ENCODE results near the gene IQGAP1. TPM values are rescaled to one million over a fixed set of nuclear protein-coding genes. Genes with fewer than 3 reads are reported as not detected.
A peak's percentile ranks its signal among the peaks of the same experiment; 100 is the strongest.

The IQGAP1 gene
- total and polyA plus RNA-seq, 4 donors: 9.2 to 50.1 (median 24.5) TPM

DNA sequence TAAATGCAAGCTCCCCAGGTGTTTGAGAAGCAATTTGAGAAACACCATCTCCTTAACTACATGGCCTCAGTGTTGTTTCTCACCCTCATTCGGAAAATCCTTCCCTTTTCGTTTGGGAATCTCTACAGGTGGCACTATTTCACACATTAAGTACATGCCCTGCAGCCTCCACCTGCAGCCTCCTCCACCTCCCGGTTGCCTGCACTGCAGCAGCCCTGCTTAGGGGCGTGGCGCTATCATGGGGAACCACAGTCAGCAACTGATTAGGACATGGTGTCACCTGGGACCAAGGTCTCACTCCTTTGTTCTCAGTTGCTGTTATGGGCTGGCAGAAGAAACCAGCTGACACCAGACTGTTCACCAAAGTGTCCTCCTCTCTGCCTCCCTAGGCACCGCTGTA lies 47.7 kb upstream of the IQGAP1 start:
- no peak for DNase-seq (ENCODE audit: low spot score)
- WGBS: 77% methylated on average over 6 of the region's 6 CpGs
- TF ChIP-seq FOXA2 (IDR thresholded peaks at IDR 0.05) (no peak), SP1 (IDR thresholded peaks at IDR 0.05) (no peak), FOXA1 (IDR thresholded peaks at IDR 0.05) (no peak), HNF4G (IDR thresholded peaks at IDR 0.05) (no peak)
- TF ChIP-seq, protein P1, sequence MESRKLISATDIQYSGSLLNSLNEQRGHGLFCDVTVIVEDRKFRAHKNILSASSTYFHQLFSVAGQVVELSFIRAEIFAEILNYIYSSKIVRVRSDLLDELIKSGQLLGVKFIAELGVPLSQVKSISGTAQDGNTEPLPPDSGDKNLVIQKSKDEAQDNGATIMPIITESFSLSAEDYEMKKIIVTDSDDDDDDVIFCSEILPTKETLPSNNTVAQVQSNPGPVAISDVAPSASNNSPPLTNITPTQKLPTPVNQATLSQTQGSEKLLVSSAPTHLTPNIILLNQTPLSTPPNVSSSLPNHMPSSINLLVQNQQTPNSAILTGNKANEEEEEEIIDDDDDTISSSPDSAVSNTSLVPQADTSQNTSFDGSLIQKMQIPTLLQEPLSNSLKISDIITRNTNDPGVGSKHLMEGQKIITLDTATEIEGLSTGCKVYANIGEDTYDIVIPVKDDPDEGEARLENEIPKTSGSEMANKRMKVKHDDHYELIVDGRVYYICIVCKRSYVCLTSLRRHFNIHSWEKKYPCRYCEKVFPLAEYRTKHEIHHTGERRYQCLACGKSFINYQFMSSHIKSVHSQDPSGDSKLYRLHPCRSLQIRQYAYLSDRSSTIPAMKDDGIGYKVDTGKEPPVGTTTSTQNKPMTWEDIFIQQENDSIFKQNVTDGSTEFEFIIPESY (IDR thresholded peaks at IDR 0.05): no peak
- TF ChIP-seq, protein P2, sequence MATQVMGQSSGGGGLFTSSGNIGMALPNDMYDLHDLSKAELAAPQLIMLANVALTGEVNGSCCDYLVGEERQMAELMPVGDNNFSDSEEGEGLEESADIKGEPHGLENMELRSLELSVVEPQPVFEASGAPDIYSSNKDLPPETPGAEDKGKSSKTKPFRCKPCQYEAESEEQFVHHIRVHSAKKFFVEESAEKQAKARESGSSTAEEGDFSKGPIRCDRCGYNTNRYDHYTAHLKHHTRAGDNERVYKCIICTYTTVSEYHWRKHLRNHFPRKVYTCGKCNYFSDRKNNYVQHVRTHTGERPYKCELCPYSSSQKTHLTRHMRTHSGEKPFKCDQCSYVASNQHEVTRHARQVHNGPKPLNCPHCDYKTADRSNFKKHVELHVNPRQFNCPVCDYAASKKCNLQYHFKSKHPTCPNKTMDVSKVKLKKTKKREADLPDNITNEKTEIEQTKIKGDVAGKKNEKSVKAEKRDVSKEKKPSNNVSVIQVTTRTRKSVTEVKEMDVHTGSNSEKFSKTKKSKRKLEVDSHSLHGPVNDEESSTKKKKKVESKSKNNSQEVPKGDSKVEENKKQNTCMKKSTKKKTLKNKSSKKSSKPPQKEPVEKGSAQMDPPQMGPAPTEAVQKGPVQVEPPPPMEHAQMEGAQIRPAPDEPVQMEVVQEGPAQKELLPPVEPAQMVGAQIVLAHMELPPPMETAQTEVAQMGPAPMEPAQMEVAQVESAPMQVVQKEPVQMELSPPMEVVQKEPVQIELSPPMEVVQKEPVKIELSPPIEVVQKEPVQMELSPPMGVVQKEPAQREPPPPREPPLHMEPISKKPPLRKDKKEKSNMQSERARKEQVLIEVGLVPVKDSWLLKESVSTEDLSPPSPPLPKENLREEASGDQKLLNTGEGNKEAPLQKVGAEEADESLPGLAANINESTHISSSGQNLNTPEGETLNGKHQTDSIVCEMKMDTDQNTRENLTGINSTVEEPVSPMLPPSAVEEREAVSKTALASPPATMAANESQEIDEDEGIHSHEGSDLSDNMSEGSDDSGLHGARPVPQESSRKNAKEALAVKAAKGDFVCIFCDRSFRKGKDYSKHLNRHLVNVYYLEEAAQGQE (IDR thresholded peaks at IDR 0.05): no peak
- Histone ChIP-seq H3K9me3 (ENCODE audit: control insufficient read depth in 4 of 4, low read length in 3 of 4) (no peaks in the 10 kb centered on the region), H3K27ac (ENCODE audit: low read depth in 1 of 2, low read length in 2 of 2) (no peak overlapping the region), H3K27me3 (ENCODE audit: control insufficient read depth in 4 of 4, insufficient read depth in 4 of 4, low read length in 3 of 4) (no peaks in the 10 kb centered on the region), H3K36me3 (ENCODE audit: control insufficient read depth in 4 of 4, insufficient read depth in 3 of 4, low read depth in 1 of 4, low read length in 3 of 4) (no peaks in the 10 kb centered on the region), H3K4me1 (ENCODE audit: control insufficient read depth in 4 of 4, insufficient read depth in 4 of 4, low read length in 3 of 4) (no peaks in the 10 kb centered on the region), H3K9ac (ENCODE audit: low read depth in 1 of 2, low read length in 2 of 2) (no peak overlapping the region), H3K4me3 (ENCODE audit: low read depth in 1 of 3, low read length in 3 of 3) (no peak overlapping the region)

DNA sequence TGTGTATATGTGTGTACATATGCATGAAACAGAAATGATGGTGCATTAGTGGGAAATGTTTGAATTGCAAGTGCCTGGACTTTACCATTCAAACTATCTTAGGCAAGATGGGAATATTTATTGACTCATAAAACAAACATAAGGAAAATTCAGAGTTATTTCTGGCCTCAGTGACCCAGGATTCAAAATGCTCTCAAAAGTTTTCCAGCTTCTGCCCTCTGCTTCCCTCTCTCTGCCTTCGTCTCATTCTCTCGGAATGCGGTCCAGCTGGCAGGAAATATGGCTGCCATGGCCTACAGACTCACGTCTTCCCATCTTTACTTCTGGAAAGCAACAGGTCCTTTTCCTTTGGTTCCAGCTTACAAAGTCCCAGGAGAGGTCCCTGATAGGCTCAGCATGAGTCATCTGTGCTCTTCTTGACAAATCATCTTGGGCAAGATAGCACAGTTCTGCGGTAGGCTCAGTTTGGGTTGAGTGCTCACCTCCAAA lies 44.7 kb upstream of the IQGAP1 start:
- H3K4me1 ChIP-seq (ENCODE audit: control insufficient read depth in 4 of 4, insufficient read depth in 4 of 4, low read length in 3 of 4): no peaks in the 10 kb centered on the region
- no peak overlapping the region for H3K4me3 ChIP-seq (ENCODE audit: low read depth in 1 of 3, low read length in 3 of 3)
- H3K9ac ChIP-seq (ENCODE audit: low read depth in 1 of 2, low read length in 2 of 2): no peak overlapping the region
- H3K36me3 ChIP-seq (ENCODE audit: control insufficient read depth in 4 of 4, insufficient read depth in 3 of 4, low read depth in 1 of 4, low read length in 3 of 4): no peaks in the 10 kb centered on the region
- WGBS: 84% methylated on average over 5 of the region's 5 CpGs
- H3K27me3 ChIP-seq (ENCODE audit: control insufficient read depth in 4 of 4, insufficient read depth in 4 of 4, low read length in 3 of 4): no peaks in the 10 kb centered on the region
- H3K9me3 ChIP-seq (ENCODE audit: control insufficient read depth in 4 of 4, low read length in 3 of 4): no peaks in the 10 kb centered on the region
- no peak for DNase-seq (ENCODE audit: low spot score)
- peak overlapping the region; percentile 1 to 43 for H3K27ac ChIP-seq (ENCODE audit: low read depth in 1 of 2, low read length in 2 of 2)
- TF ChIP-seq, protein P3, sequence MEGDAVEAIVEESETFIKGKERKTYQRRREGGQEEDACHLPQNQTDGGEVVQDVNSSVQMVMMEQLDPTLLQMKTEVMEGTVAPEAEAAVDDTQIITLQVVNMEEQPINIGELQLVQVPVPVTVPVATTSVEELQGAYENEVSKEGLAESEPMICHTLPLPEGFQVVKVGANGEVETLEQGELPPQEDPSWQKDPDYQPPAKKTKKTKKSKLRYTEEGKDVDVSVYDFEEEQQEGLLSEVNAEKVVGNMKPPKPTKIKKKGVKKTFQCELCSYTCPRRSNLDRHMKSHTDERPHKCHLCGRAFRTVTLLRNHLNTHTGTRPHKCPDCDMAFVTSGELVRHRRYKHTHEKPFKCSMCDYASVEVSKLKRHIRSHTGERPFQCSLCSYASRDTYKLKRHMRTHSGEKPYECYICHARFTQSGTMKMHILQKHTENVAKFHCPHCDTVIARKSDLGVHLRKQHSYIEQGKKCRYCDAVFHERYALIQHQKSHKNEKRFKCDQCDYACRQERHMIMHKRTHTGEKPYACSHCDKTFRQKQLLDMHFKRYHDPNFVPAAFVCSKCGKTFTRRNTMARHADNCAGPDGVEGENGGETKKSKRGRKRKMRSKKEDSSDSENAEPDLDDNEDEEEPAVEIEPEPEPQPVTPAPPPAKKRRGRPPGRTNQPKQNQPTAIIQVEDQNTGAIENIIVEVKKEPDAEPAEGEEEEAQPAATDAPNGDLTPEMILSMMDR (IDR thresholded peaks at IDR 0.05; ENCODE audit: low read depth, low read length, missing input control): no peak
- TF ChIP-seq, protein P2 (IDR thresholded peaks at IDR 0.05): peak; percentile 34

Data from liver (tissue), 9 donors.